Left lobe of liver (tissue), 2 donors: ENCODE measurements around the gene ACAD8. TPM values are rescaled to one million over a fixed set of nuclear protein-coding genes. Genes with fewer than 3 reads are reported as not detected.
A peak's percentile ranks its signal among the peaks of the same experiment; 100 is the strongest.
"Not testable (repeated sequence)": the region's sequence is repeated elsewhere in the genome, so short reads cannot be mapped to it uniquely, and the experiment has no call there.

Source experiments
- ATAC-seq: fragments of 200-7000 bp; cut with Tn5 transposase; one replicate; pipeline ENCODE4 v1.9.1; 2020; ENCODE audit warnings: mild to moderate bottlenecking, moderate library complexity
- DNase-seq: peaks from one replicate; pipeline ENCODE4 v3.0.0-alpha.2; 2020; ENCODE audit warnings: low spot score
- total RNA-seq: library from RNA; stranded (reverse); gene quantifications from one replicate; pipeline ENCODE4 v1.2.1, GENCODE V29; 2021
- donor health status: DM: no; HTN: no; CAD: no; lungs with moderate emphysema.
- donor health status: DM: no; HTN: yes; CAD: no.

Gene ACAD8
- total RNA-seq, 1 donor from 2014 or later: 25.7 TPM

DNA sequence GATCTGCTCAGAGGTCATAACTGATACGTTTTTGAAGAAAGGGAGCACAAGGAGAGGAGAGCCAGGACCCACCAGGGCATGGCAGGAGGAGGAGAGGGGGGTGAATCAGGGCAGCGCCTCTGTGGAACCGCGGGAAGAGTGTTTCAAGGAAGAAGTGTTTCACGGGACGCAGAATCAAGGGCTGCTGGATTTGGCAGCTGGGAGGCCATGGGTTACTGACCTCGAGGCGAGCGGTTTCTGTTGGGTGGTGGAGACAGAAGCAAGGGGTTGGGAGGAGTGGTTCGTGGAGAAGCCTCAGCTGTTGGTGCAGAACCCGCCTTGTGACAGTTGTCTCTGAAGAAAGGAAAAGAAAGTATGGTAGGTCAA, 15.8 kb upstream of the ACAD8 start:
- DNase-seq (no peak), ATAC-seq (no peak)

DNA sequence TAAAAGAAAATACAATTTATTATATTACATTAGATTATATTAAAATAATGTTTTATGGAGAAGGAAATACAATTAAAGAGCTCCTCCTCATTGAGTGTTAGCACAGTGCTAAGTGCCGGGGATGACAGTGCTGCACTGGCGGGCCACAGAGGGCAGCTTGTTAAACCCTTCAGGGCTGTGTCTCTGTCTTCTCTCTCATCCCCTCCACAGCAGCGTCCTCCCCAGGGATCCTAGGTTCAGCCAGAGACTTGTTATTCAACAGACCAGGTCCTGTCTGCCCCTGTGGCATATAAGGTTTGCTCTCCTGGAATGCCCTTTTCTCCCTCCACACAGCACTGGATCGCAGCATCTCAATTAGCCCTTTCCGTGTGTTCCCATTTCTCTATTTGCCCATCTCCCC, 14.4 kb upstream of the ACAD8 start:
- DNase-seq: no peak
- ATAC-seq: no peak

DNA sequence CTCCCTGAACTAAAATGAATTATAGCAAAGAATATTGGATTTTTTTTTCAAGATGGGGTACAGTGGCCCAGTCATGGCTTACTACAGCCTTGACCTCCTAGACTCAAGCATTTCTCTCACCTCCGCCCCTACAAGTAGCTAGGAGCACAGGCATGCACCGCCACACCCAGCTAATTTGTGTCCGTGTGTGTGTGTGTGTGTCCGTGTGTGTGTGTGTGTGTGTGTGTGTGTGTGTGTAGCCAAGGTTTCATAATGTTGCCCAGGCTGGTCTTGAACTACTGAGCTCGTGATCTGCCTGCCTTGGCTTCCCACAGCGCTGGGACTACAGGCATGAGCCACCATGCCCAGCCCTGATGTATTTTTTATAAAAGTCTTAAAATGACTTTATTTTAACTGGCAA, 12.8 kb upstream of the ACAD8 start:
- DNase-seq (no peak), ATAC-seq (no peak)

DNA sequence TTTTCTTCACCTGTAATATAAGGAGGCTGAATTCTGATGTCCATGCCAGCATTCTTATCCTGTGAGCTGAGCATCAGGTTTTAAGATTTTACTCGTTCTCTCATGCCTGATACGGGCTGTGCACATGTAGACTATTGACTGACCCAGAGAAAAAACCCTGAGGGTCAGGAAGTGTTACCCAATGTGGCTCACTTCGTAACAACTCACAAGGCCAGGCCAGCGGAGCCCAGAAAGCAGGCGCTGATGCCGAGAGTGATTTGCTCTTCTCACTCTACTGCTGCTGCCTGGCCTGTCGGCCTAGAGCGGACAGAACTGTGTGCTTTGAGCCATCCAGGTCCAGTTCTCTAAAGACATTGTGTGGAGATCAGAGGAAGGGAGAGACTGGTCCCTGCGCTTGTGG, 11.0 kb upstream of the ACAD8 start:
- ATAC-seq (peak; percentile 81), DNase-seq (peak; percentile 67)

DNA sequence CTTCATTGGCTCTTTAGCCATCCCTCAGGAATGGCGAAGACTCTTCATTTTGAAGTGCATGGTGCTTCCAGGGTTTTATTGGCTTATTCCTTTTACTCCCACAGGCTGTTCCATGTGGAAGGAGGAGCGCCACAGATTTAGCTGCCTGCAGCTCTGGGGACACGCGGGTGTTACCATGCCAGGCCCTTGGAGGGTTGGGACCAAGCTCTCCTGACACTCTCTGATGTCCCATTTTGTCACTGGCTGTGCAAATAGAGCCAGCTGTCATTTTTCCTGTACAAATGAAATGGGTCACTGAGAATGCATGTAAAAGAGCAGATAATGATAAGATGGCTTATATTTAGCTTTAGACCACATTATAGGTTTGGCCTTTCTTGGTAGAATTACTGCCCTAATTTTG, 9.5 kb upstream of the ACAD8 start:
- DNase-seq (no peak), ATAC-seq (no peak)

DNA sequence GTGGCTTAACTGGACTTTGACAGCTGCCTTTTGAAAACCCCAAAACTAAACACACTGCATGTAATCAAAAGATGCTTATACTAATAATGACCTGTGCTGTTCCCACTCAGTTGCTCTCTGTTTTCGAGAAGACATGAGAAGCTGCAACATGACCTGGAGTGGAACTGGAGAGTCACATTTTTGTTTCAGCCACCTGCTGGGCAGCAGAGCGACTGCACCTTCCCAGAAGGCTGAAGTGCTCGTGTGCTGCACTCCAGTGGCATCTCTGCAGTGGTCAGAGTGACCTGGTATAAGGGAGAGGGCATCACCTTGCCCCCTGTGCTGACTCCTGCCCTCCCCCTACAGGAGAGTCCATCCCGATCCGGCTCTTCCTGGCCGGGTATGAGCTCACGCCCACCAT, 8.8 kb upstream of the ACAD8 start:
- ATAC-seq (peak; percentile 78), DNase-seq (no peak)

DNA sequence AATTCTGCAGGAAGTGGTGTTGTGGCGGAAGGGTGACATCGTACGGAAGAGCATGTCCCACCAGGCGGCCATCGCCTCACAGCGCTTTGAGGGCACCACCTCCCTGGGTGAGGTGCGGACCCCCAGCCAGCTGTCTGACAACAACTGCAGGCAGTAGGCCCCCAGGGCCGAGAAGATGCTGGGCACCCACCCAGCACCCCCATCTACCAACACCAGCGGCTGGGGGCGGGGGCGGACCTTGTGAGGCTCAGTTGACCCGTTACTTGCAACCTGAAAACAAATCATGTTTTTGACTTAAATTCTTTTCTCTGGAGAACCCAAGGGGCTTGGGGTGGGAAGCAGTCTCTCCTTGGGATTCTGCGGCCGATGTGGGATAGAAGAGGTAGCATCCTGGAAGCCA, 7.9 kb upstream of the ACAD8 start:
- DNase-seq (no peak), ATAC-seq (no peak)

DNA sequence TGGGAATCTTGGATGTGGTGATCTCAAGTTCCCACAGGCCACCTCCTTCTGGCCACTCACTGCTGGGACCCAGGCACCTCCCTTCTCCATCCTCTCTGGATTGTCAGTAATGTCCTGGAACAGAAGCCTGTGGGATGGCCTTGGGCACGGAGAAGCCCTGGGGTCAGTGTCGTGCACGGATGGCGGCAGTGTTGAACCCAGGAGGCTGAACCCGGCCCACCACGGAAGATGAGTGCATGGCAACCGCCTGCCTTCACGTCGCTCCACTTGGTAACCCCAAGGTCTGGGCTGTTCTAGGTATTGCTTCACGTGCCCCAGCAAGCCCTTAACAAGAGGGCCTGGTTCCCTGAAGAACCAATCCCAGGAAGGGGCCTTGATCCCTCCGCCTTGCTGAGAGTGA, 7.3 kb upstream of the ACAD8 start:
- DNase-seq: no peak

DNA sequence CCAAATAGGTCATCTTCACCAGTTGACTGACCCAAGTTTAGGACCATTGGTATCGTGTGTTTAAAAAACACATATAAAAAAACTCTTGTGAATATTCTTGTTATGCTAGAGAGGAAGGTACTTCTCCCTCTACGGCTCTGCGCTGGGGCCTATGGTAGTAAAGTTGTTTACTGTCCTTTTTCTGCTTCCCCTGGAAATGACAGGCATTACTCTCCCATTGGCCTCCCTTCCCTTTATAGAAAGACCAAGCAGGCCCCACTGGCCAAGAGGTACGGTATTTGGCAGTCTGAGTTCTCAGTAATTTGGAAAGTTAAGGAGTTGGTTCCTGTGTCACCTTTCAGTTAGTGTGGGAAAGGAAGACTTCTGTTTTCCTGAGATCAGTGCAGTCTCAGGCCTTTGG, 6.7 kb upstream of the ACAD8 start:
- no peak for ATAC-seq
- no peak for DNase-seq

More for the DNA sequence above, 7.3 kb upstream of the ACAD8 start:
- no peak for ATAC-seq

DNA sequence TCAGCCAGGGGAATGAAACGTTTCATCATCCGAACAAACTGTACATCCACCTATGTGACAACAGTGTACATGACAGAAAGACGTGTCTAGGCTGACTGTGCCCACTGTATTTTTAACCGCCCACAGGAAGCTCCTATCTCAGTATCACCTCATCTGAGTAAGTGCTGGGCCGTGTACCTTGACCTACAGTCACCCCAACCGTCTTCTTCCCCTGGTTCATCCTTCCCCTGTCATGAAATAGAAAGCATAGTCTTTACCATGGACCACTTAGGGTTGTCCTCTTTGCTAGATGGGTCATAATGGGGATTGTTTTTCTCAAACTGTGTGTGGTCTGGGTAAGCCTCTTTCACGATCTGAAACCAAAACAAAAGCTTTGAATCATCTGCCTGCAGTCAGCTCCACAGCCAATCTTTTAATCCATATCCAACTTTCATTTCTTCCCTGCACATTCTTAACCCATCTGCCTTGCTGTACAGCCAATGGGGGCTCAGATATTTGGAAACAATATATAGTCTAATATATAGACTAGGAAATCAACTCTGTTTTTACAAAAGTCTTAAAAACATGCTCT, 4.4 kb upstream of the ACAD8 start:
- ATAC-seq (no peak), DNase-seq (no peak)

DNA sequence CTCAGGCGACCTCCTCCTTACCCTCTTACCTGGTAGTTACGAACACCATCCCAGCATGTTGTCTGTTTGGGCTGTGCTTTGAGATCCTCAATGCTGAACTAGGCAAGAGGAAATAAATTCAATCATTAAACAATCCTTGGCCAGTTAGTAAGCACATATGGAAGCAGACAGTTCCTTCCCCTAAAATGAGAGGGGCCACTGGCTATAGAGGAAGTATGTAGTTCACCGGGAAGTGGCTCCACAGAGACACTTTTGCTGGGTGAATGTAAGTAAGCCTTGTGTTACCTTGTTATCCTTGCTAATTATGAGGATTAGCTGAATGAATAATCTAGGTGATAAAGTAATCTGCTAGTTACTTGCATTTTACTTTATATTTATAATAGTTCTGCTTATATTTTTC, 3.1 kb upstream of the ACAD8 start:
- DNase-seq (no peak), ATAC-seq (no peak)

DNA sequence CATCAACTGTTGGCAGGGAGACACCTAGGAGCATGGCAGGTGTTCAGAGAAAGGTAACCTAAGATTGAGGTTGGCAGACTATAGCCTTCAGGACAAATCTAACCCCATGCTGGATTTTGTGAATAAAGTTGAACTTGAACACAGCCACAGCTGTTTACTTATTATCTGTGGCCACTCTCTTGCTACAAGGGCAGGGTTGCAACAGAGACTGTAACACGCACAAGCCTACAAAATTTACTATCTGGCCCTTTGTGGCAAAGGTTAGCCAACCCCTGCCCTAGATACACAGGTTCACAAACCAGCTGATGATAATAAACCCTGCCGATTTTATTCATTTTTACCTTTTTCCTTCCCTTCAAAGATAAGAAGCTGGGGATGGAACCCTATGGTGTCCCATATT, 2.7 kb upstream of the ACAD8 start:
- DNase-seq (peak; percentile 84), ATAC-seq (peak; percentile 64)

DNA sequence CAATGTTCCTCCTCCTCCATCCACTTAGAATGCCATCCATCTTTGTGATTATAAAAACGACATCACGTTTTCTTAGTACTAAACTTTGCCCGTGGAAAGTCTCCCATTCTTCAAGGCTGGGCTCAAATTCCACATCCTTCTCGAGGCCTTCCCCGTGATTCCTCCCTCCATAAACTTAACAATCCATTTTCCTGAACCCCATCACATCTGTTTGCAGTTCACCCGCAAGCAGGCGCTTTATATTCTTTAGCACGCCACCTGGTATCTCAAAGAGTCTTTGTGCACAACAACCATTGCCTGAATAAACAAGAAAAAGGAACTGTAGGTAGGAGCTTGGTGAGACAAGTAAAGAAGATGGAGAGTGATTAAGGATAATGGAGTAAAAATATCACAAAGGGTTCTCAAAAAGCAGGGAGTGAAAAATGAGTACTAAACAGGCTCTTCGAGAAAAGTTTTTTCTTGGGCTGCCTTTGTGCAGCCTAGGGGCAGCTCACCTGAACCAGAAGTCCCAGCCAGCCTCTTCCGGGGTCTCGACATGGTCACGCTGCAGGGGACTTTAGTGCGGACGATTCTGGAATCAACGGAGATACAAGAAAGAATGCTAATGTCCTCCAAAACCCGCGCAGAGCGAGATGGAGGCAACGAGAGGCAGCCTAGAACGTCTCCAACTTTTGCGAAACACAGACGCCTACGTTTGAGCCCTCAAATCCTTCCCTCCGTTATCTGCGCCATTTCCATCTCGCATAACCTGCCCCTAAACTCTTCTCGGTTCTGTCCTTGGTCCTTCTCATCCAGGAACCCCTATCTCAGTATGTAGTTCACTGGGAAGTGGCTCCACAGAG, 801 bp upstream of the ACAD8 start:
- DNase-seq (no peak), ATAC-seq (peak; percentile 25)

DNA sequence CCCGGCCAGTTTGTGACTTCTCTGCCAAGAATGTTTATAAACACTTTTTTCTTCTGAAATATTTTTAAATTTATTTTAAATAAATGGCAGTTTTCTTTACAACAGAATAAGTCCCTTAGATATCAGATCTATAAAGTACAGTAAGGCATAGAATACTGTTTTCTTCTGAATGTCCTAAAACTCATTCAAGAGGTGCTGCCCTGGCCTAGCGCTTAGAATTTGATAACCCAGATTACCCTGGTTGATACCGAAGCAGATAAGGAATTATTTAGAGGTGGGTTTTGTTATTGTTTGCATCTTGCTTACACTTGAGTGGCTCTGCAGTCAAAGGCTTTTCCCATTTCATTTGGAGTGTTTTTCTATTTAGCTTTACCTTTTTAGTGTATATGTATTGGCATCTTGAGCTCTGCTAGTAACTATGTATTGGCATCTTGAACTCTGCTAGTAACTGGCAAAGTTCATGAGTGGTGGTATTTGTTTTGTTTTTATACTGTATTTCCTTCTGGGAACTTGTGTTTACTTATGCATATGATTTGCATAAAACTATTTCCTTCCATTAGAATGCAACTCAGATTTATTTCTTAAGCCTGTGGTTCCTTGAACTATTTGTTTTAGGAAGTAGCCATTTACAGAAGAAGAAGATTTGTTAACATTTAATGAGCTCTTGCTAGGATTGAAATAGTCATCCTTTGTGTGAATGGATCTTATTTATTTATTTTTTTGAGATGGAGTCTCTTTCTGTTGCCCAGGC, 1.2 kb downstream of the ACAD8 start:
- ATAC-seq (no peak), DNase-seq (no peak)

DNA sequence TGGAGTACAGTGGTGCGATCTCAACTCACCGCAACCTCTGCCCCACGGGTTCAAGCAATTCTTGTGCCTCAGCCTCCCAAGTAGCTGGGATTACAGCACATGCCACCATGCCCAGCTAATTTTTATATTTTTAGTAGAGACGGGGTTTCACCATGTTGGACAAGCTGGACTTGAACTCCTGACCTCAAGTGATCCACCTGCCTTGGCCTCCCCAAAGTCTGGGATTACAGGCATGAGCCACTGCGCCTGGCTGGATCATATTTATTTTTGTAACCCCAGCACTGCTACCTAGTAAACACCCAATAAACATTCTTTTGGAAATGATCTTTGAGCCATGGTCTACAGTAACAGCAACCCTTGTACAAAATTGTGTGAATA, 1.8 kb downstream of the ACAD8 start:
- not testable (repeated sequence) for ATAC-seq

DNA sequence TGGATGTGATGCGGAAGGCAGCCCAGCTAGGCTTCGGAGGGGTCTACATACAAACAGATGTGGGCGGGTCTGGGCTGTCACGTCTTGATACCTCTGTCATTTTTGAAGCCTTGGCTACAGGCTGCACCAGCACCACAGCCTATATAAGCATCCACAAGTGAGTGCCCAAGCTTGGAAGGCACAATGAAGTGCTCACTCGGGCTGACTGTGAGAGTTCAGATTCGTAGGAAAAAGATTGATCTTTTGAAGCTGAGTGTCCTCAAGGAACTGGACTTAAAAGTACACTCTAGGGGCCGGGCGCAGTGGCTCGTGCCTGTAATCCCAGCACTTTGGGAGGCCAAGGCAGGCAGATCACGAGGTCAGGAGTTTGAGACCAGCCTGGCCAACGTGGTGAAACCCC, 3.7 kb downstream of the ACAD8 start:
- no peak for ATAC-seq

More for the DNA sequence above, 1.8 kb downstream of the ACAD8 start:
- DNase-seq: not testable (repeated sequence)

DNA sequence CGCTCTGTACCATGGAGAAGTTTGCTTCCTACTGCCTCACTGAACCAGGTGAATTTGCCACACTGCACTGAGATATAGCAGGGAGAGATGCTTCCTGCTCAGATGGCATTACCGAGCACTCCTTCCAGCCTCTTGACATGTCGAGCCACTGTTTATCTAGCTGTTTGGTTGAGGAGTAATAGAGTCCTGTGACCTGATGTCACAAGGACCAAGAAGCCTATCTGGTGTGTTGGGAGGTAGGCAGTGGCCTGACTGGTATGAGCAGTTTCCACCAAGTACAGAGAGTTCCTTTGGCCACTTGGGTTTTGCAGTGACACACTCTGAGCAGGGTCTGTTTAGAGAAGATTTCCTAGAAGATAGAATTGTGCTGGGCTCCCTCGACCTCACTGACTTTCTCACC, 5.2 kb downstream of the ACAD8 start:
- no peak for ATAC-seq

More for the DNA sequence above, 3.7 kb downstream of the ACAD8 start:
- DNase-seq: no peak

DNA sequence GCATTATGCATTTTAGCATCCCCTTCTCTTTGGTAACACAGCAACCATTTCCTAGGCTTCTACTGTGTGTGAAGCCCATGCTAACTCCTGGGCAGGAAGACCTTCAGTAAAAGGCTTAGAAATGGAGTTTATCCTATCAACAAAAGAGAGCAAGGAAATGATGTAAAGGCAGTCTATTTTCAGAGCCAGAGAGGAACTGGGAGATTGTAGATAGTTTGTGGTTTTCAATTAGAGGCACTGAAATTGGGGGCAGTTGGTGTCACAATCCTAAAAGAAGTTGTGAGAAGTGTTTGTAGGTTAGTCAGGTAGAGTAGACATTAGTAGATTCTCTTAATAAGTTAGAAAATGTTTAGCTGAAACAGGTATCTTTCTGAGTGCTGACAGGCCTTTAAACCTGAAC, 7.1 kb downstream of the ACAD8 start:
- DNase-seq (no peak), ATAC-seq (no peak)

More for the DNA sequence above, 5.2 kb downstream of the ACAD8 start:
- no peak for DNase-seq

DNA sequence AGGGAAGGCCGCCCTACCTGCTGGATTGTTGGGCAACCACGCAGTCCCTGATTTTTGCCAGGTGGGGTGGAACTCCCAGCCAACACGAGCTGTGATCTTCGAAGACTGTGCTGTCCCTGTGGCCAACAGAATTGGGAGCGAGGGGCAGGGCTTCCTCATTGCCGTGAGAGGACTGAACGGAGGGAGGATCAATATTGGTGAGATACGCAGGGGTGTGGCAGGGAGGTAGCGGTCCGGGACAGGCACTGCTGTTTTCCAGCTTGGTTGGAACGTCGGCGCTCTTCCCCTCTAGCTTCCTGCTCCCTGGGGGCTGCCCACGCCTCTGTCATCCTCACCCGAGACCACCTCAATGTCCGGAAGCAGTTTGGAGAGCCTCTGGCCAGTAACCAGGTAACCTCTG, 7.6 kb downstream of the ACAD8 start:
- no peak for ATAC-seq

DNA sequence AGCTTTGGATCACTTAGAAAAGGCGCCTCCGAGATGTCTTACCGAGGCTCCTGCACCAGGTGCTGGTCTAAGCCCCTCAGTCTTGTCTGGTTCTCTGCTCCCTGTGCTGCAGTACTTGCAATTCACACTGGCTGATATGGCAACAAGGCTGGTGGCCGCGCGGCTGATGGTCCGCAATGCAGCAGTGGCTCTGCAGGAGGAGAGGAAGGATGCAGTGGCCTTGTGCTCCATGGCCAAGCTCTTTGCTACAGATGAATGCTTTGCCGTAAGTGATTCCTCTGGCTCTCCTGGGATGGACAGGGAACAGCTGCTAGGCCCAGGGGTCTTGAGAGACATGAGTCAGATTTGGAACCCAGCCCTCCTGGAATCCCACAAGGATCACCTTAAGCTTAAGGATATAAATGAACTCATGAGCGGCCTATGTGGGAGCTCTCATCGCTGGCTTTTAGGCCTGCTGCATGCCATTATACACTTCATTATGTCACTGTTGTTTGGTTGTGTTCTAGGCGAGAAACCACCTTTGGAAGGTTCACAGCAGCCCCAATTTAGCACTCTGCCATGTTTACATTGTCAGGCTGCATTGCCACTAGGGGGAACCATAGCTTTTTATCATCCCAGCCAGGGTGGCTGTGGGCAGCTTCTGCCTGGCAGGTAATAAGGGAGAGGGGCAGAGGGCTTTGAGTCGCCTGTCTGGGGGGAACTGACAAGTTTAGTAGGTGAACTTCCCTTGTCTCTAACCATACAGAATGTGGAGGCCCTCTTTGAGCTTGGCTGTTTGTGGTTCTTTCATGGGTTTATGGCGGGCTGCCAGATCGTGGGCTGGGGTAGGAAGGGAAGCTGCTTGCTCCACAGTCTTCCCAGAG, 8.5 kb downstream of the ACAD8 start:
- ATAC-seq: peak; percentile 86
- DNase-seq: no peak

More for the DNA sequence above, 7.6 kb downstream of the ACAD8 start:
- no peak for DNase-seq
